GM12865 (cell line): ENCODE data around the gene RGSL1.

ENCODE experiments used
- DNase-seq: peaks from one replicate; pipeline ENCODE4 v3.0.0; 2010; ENCODE audit warnings: low read depth
- H3K4me3 ChIP-seq: 2 replicates; pipeline ENCODE4 v1.5.1; 2011; ENCODE audit warnings: mild to moderate bottlenecking, low read depth, low read length, control low read depth
- CTCF ChIP-seq: IDR thresholded peaks from 2 replicates; pipeline ENCODE4 v1.5.1; 2011; ENCODE audit warnings: low read length, control low read depth, low read depth, inconsistent platforms; ENCODE audit not compliant: insufficient read depth; ENCODE audit errors: missing control alignments

Gene RGSL1

DNA sequence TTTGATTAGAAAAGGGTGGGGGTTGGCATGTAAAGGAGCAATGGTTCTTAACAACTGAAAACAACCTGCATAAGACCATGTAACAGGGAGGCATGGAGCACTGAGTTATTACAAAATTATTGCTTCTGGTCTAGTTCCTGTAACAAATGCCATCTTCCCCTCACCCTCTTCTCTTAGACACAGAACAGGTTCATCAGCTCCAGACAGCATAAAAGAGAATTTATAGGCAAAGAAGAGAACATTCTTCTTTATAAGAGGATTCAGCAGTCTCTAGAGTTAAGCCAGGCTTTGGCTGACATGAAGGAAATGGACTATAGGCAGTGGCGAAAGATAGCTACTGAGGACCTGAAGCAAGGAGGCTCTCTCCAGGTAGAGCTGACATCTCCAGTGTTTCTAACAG, 38.9 kb downstream of the RGSL1 start:
- no peak for DNase-seq
- H3K4me3 ChIP-seq: no peak overlapping the region
- no peak for TF ChIP-seq CTCF

DNA sequence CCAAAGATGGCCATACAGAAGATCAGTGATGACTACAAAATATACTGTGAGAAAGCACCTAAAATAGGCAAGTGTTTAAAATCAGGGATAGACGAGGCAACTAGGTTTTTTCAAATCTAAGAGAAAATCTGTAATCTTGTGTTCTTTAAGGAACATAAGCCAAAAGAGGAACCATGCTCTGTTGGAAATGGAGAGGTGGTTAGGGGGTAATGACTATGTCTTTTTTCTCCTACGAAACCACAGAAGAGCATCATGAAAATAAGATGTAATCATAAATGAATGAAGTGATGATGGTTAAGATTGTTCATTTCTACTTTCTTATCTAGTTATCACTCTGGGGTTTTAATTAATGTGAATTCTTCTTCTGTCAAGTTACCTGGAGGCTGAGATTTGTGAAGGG, 43.1 kb downstream of the RGSL1 start:
- no peak for DNase-seq
- TF ChIP-seq CTCF: no peak
- H3K4me3 ChIP-seq: no peak overlapping the region

DNA sequence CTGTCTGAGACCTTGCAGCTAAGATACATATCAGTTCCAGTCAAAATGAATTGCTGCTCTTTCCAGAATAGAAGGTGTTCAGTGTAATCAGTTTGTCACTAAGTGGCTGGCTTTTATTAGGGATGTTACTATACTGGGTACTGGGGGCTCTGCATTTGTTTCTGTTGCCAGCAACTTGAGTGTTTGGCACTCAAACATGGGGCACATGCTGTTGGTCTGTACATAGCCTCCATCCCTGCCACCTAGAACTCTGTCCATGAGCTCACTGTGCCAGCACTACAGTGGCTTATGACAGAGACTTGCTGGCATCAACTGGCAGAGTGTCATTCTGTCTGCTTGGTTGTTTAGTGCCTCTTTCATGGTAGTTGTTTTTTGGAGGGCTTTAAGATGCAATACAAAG, 45.1 kb downstream of the RGSL1 start:
- H3K4me3 ChIP-seq: no peak overlapping the region
- TF ChIP-seq CTCF: no peak
- DNase-seq: no peak

GRCh38 chr1:182495693-182496092, 45.7 kb downstream of the RGSL1 start:
- no peak for DNase-seq
- no peak overlapping the region for H3K4me3 ChIP-seq
- no peak for TF ChIP-seq CTCF

DNA sequence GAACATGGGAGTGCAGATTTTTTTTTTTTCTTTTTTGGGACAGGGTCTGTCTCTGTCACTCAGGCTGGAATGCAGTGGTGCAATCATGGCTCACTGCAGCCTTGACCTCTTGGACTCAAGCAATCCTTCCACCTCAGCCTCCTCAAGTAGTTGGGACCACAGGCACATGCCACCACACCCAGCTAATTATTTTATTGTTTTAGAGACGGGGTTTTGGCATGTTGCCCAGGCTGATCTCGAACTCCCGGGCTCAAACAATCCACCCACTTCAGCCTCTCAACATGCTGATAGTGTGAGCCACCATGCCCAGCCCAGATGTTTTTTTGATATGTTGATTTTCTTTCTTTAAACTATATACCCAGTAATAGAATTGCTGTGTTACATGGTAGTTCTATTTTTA, 57.7 kb downstream of the RGSL1 start:
- no peak for TF ChIP-seq CTCF

GRCh38 chr1:182515556-182515955, 65.6 kb downstream of the RGSL1 start:
- DNase-seq: no peak
- H3K4me3 ChIP-seq: no peak overlapping the region
- TF ChIP-seq CTCF: no peak

More for the DNA sequence above, 57.7 kb downstream of the RGSL1 start:
- H3K4me3 ChIP-seq: no peak overlapping the region
- no peak for DNase-seq

DNA sequence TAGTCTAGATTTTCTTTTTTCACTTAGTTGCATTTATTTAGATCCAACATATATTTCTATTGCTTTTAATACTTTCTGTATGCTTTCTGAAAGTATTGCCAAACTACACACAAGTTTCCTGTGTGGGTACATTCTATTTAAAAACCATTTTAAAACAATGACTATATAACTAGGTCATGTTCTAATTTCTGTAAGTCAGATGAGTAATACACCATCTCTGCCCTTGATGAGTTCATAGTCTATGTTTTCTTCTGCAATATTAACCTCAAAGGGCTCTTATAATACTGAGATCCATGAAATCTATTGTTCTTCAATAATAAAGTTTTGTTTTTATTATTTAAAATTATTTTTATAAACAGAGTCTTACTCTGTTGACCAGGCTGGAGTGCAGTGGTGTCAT, 70.8 kb downstream of the RGSL1 start:
- DNase-seq: no peak
- no peak overlapping the region for H3K4me3 ChIP-seq
- TF ChIP-seq CTCF: no peak
